ENCODE measurements around the gene RTKN2.

RTKN2 gene

DNA sequence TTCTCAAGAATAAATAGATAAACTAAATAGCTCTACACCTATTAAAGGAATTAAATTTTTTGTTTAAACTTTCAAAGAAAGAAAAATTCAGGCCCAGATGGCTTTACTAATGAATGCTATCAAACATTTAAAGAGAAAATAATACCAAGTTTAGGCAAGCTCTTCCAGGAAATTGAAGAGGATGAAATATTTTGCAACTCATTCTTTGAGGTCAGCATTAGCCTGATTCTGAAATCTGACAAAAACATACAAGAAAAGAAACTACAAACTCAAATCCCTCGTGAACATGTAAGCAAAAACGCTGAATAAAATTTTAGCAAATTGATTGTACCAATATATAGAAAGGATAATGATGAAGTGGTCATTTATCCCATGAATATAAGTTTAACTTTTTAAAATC lies 93.4 kb downstream of the RTKN2 start:
- H3K79me2 ChIP-seq (ENCODE audit: insufficient read depth, low read length), result no peaks in the 10 kb centered on the region
- H3K4me1 ChIP-seq (ENCODE audit: insufficient read depth, low read length, poor library complexity, severe bottlenecking), result peaks cover 32% of the 10 kb centered on the region
- no peak overlapping the region for H3K4me3 ChIP-seq (ENCODE audit: low read length, poor library complexity, severe bottlenecking)
- H3K9me2 ChIP-seq (replicated peaks; ENCODE audit: low read depth, low read length), result no peaks in the 10 kb centered on the region
- no peak for TF ChIP-seq EZH2phosphoT487 (IDR thresholded peaks at IDR 0.05; ENCODE audit: borderline replicate concordance)
- TF ChIP-seq, protein P1, sequence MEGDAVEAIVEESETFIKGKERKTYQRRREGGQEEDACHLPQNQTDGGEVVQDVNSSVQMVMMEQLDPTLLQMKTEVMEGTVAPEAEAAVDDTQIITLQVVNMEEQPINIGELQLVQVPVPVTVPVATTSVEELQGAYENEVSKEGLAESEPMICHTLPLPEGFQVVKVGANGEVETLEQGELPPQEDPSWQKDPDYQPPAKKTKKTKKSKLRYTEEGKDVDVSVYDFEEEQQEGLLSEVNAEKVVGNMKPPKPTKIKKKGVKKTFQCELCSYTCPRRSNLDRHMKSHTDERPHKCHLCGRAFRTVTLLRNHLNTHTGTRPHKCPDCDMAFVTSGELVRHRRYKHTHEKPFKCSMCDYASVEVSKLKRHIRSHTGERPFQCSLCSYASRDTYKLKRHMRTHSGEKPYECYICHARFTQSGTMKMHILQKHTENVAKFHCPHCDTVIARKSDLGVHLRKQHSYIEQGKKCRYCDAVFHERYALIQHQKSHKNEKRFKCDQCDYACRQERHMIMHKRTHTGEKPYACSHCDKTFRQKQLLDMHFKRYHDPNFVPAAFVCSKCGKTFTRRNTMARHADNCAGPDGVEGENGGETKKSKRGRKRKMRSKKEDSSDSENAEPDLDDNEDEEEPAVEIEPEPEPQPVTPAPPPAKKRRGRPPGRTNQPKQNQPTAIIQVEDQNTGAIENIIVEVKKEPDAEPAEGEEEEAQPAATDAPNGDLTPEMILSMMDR (conservative IDR thresholded peaks at IDR 0.05; ENCODE audit: low read length), result no peak
- no peak overlapping the region for H3K4me2 ChIP-seq (ENCODE audit: low read depth, low read length, poor library complexity, severe bottlenecking)
- H3F3A ChIP-seq (ENCODE audit: low read depth), result 0 out of 2 replicates have a peak, but pooled peaks cover 4% of the 10 kb centered on the region
- H3K36me3 ChIP-seq (ENCODE audit: insufficient read depth, low read length), result no peaks in the 10 kb centered on the region
- no peaks in the 10 kb centered on the region for H3K9me3 ChIP-seq (ENCODE audit: insufficient read depth, low read depth, low read length)
- no peaks in the 10 kb centered on the region for H4K20me1 ChIP-seq (ENCODE audit: insufficient read depth, low read length, poor library complexity, severe bottlenecking)
- H2AFZ ChIP-seq (ENCODE audit: low read length), result no peak overlapping the region
- no peaks in the 10 kb centered on the region for H3K27me3 ChIP-seq (ENCODE audit: insufficient read depth, low read length, poor library complexity, severe bottlenecking)
- H3K9ac ChIP-seq (ENCODE audit: low read depth, low read length, poor library complexity, severe bottlenecking), result no peak overlapping the region

DNA sequence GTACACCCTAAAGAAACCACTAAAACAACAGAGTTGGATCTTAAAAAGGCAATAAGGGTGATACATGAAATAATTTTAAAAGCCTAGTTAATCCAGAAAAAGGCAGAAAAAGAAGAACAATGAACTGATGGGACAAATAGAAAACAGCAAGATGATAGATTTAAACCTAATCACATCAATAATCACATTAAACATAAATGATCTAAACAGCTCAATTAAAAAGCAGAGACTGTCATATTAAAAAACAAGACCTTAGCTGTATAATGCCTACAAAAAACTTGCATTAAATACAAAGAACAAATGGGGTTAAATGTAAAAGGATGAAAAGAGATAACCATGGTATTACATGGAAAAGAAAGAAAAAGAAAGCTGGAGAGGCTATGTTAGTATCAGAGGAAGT lies 96.2 kb downstream of the RTKN2 start:
- no peak; the same call in 1 of the 2 replicates for TF ChIP-seq EZH2phosphoT487 (IDR thresholded peaks at IDR 0.05; ENCODE audit: borderline replicate concordance)
- TF ChIP-seq, protein P1 (conservative IDR thresholded peaks at IDR 0.05; ENCODE audit: low read length), result no peak
- H3K4me3 ChIP-seq (ENCODE audit: low read length, poor library complexity, severe bottlenecking), result peak overlapping the region; percentile 34
- peaks cover 31% of the 10 kb centered on the region for H3K4me1 ChIP-seq (ENCODE audit: insufficient read depth, low read length, poor library complexity, severe bottlenecking)
- no peak overlapping the region for H3K9ac ChIP-seq (ENCODE audit: low read depth, low read length, poor library complexity, severe bottlenecking)
- no peaks in the 10 kb centered on the region for H3K36me3 ChIP-seq (ENCODE audit: insufficient read depth, low read length)
- H3F3A ChIP-seq (ENCODE audit: low read depth), result 0 out of 2 replicates have a peak, but pooled peaks cover 4% of the 10 kb centered on the region
- no peaks in the 10 kb centered on the region for H3K9me2 ChIP-seq (replicated peaks; ENCODE audit: low read depth, low read length)
- peak overlapping the region; percentile 59 for H3K4me2 ChIP-seq (ENCODE audit: low read depth, low read length, poor library complexity, severe bottlenecking)
- no peaks in the 10 kb centered on the region for H3K9me3 ChIP-seq (ENCODE audit: insufficient read depth, low read depth, low read length)
- no peak overlapping the region for H2AFZ ChIP-seq (ENCODE audit: low read length)
- H3K79me2 ChIP-seq (ENCODE audit: insufficient read depth, low read length), result no peaks in the 10 kb centered on the region
- H4K20me1 ChIP-seq (ENCODE audit: insufficient read depth, low read length, poor library complexity, severe bottlenecking), result no peaks in the 10 kb centered on the region
- H3K27me3 ChIP-seq (ENCODE audit: insufficient read depth, low read length, poor library complexity, severe bottlenecking), result no peaks in the 10 kb centered on the region

DNA sequence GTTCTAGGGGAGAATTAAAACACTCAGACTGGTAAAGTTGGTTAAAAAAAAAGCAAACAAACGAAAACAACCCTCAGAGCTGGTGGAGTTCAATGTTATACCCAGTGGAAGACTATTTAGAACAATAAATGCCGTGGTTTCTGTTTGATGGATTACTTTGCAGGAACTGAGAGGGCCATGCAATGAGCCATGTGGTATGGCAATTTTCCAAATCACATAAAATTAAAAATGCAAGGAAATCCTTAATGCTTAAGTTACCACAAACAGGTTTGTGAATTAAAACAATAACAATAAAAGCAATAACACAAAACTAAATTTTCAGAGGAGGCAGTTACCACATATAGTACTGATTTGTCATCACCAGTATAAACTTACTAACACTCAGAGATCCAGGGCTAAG lies 96.9 kb downstream of the RTKN2 start:
- TF ChIP-seq EZH2phosphoT487 (IDR thresholded peaks at IDR 0.05; ENCODE audit: borderline replicate concordance), result peak; percentile 18; the same call in 1 of the 2 replicates
- TF ChIP-seq, protein P1 (conservative IDR thresholded peaks at IDR 0.05; ENCODE audit: low read length), result no peak
- Histone ChIP-seq H2AFZ (ENCODE audit: low read length) (no peak overlapping the region), H3K4me3 (ENCODE audit: low read length, poor library complexity, severe bottlenecking) (peak overlapping the region; percentile 34), H3K4me1 (ENCODE audit: insufficient read depth, low read length, poor library complexity, severe bottlenecking) (peaks cover 30% of the 10 kb centered on the region), H4K20me1 (ENCODE audit: insufficient read depth, low read length, poor library complexity, severe bottlenecking) (no peaks in the 10 kb centered on the region), H3K9ac (ENCODE audit: low read depth, low read length, poor library complexity, severe bottlenecking) (no peak overlapping the region), H3K4me2 (ENCODE audit: low read depth, low read length, poor library complexity, severe bottlenecking) (peak overlapping the region; percentile 59), H3K36me3 (ENCODE audit: insufficient read depth, low read length) (no peaks in the 10 kb centered on the region), H3K9me2 (replicated peaks; ENCODE audit: low read depth, low read length) (no peaks in the 10 kb centered on the region), H3K79me2 (ENCODE audit: insufficient read depth, low read length) (no peaks in the 10 kb centered on the region), H3K9me3 (ENCODE audit: insufficient read depth, low read depth, low read length) (no peaks in the 10 kb centered on the region), H3F3A (ENCODE audit: low read depth) (0 out of 2 replicates have a peak, but pooled peaks cover 4% of the 10 kb centered on the region), H3K27me3 (ENCODE audit: insufficient read depth, low read length, poor library complexity, severe bottlenecking) (no peaks in the 10 kb centered on the region)

All from Loucy (cell line).